GM18499 (cell line): ENCODE measurements around the gene KCNE1.
"Not testable (repeated sequence)": the region's sequence is repeated elsewhere in the genome, so short reads cannot be mapped to it uniquely, and the experiment has no call there.

Experiments
- ATAC-seq: cut with Tn5 transposase; IDR thresholded peaks from one replicate; pipeline ENCODE4 v1.9.1; 2021; ENCODE audit warnings: moderate number of reproducible peaks; ENCODE audit not compliant: insufficient read depth, unreplicated experiment

KCNE1 gene

GRCh38 chr21:34517039-34517438 lies 5.0 kb upstream of the KCNE1 start:
- no peak for ATAC-seq

GRCh38 chr21:34514576-34515115 lies 2.6 kb upstream of the KCNE1 start:
- no peak for ATAC-seq

- no peak for ATAC-seq
These were observed 1.2 kb upstream of the KCNE1 start for GRCh38 chr21:34513129-34513675.

- ATAC-seq, result no peak
These were observed 829 bp downstream of the KCNE1 start for GRCh38 chr21:34511181-34511580.

GRCh38 chr21:34510148-34511142 lies 1.6 kb downstream of the KCNE1 start:
- no peak for ATAC-seq

- ATAC-seq, result no peak
These were observed 2.9 kb downstream of the KCNE1 start for GRCh38 chr21:34509151-34509550.

- ATAC-seq, result no peak
These were observed 7.4 kb downstream of the KCNE1 start for GRCh38 chr21:34504595-34504994.

GRCh38 chr21:34502480-34503106 lies 9.4 kb downstream of the KCNE1 start:
- no peak for ATAC-seq

DNA sequence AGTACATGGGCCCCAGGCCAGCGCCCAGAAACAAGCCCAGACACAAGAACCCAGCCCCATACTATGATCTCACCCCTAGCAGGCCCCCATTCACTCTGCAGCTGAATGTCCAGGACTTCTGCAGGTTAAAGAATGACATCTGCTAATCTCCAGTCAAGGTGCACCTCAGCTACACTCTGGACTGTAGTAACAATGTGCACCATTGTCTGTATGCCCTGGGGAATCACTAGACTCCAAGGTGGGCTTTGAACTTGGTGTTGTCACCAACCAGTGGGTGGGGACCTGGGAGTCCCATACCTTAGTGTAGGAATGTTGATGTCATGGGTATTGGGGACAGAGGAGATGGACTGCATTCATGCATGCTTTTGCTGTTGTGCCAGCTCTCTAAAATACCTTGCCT lies 10.3 kb downstream of the KCNE1 start:
- ATAC-seq, result no peak

DNA sequence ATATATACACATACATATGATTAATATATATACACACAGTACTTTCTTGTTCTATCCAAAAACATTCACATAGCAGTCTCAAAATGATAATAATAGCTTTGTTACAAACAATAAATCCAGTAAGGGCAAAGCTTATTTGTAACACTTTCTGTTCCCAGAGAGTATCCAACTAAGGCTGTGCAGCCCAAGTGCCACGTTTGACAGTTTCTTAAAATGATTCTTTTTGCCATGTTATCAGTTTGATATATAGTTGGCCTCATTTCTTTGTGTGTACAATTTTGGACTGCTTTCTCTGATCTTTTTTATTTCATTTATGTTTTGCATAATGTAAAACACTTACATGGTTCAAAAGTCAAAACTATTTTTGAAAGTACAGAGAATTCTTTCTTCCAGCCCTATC lies 11.8 kb downstream of the KCNE1 start:
- no peak for ATAC-seq

DNA sequence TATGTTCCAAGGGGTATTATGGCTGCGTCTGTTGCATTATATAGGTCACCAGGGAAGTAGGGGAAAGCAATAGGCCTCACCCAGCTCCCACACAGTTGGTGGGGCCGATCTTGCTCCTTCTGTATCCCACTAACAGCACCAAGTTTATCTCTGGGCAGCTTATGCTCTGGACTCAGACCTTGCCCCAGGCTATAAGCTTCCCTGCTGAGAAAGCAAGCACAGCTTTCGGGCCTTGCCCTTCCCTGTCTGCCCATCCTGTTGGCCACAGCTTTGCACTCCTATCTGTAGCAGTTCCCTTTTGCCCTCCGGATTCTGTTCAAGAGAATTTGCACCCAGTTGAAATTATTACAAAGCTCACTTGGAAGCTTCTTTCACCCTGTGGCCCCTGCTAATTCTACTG lies 12.9 kb downstream of the KCNE1 start:
- ATAC-seq, result no peak

GRCh38 chr21:34498623-34499022 lies 13.4 kb downstream of the KCNE1 start:
- no peak for ATAC-seq

GRCh38 chr21:34483854-34484253 lies 28.2 kb downstream of the KCNE1 start:
- ATAC-seq, result not testable (repeated sequence)

DNA sequence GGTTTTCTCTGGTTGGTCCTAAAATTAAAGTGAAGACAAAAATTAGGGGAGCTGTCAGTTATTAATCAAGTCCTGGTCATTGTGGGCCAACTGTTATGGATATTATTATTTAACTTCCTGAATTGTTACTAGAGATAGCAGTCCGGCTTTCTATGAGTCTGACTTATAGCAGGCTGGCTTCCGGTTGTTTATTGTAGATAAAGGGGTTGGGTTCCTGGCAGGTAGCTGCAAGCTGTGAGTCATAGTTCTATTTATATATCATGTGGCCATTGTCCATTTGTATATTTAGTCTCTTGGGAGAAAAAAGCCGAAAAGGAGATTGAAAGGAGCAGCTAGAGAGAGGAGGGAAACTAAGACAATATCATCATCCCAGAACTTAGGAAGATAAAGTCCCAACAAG lies 28.6 kb downstream of the KCNE1 start:
- not testable (repeated sequence) for ATAC-seq

DNA sequence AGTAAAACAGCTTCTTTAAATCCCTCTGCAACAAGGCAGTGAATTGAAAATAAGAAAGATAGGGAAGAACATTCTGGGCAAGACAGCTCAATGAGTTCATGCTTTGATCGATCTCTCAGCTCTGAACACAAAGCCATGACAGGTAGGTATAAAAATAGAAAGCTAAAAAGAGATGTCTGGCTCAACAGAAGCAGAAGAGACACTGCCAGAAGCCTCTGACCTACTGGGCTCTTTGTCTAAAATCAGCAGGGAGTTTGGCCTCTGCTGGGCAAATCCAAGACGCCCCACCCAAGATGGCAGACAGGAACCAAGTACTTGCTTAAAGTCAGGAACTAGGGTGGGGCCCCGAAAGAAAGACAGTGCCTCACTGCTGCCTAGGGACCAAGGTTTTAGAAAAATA lies 44.7 kb downstream of the KCNE1 start:
- ATAC-seq, result not testable (repeated sequence)

GRCh38 chr21:34459426-34459825 lies 52.6 kb downstream of the KCNE1 start:
- not testable (repeated sequence) for ATAC-seq

DNA sequence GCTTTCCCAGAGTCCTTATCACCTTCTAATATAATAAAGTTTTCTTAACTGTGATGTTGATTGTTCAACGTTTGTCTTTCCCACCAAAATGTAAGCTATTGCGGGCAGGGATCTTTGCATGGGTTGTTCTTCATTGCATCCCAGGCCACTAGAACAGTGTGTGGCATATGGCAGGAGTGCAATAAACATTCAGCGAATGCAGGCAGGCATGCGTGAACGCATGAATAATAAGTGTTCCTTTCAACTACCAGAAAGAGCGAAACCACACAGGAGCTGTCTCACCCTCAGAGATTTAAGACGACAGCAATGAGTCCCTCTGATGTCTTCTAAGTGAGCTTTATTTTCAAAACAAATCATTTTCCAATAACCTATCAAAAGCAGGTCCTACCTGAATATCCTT lies 53.7 kb downstream of the KCNE1 start:
- not testable (repeated sequence) for ATAC-seq

DNA sequence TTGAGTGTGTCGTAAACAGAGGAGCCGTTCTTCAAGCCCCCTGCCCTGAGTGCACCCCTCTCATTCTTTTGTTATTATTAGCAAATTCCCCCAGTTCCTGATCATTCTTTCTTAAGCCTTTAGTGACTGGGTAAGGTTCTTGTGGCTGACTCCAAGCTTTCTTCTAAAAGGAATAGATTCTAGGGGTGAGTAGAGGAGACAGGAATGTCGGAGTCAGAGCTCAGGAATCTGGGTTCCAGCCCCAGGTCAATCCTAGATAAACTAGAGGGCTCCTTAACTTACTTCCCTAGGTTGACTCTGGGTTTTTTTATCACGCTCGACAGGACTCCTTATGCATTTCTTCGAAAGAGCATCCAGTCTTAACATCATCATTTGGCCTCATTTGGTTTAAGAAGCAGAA lies 55.8 kb downstream of the KCNE1 start:
- not testable (repeated sequence) for ATAC-seq

DNA sequence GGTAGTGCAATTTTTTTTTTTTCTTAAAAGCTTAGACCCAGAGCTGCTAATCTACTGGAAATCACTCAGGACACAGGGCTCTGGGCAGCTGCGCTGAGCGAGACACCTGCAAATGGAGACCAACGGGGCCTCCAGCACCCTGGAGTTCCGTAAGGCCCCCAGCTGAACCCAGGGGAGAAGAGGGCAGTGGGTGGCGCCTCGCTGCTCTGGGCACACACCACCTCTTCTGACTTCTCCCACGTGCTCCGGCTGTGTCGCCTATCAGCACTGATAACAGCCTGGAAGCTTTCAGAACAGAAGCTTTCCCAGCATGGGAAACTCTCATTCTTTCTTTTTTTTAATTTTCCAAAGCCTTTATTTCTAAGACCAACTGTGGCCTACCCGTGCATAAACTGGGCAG lies 56.4 kb downstream of the KCNE1 start:
- ATAC-seq, result not testable (repeated sequence)

DNA sequence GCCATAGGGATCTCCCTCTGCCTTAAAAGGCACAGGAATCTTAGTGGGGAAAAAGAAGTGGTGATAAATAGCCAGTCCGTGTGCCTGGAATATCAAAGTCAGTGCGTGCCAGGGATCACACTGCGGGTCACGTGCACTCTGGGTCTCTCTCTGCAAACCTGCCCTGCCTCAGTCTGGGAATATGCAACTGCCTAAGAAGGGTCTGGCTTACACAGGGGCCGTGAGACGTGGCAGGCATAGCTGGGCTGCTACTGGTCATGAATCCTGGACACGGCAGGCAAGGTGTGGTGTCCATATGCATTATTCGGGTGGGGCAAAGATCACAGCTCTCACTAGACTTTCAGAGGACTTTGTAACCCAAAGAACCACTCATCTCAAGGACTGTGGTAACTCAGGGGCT lies 65.0 kb downstream of the KCNE1 start:
- not testable (repeated sequence) for ATAC-seq

GRCh38 chr21:34443486-34443885 lies 68.5 kb downstream of the KCNE1 start:
- ATAC-seq, result not testable (repeated sequence)
